Coronary artery (tissue), 2 donors: ENCODE results near the gene PCDH9.

Experiments
- DNase-seq: peaks from one replicate; pipeline ENCODE4 v3.0.0-alpha.2; 2017; ENCODE audit warnings: low spot score
- H3K27ac ChIP-seq, 2 donors: fragments of 200-600 bp; sonication (generic); one replicate each; pipeline ENCODE4 v1.5.1; 2016 to 2019
- H3K4me3 ChIP-seq: fragments of 200-600 bp; sonication (generic); 2 replicates; pipeline ENCODE4 v1.5.1; 2016; ENCODE audit warnings: mild to moderate bottlenecking, moderate library complexity
- TF ChIP-seq, protein P1 (sequence below): fragments of 200-600 bp; sonication (generic); IDR thresholded peaks from one replicate; pipeline ENCODE4 v1.5.1; 2019; ENCODE audit warnings: antibody characterized with exemption

Gene PCDH9

DNA sequence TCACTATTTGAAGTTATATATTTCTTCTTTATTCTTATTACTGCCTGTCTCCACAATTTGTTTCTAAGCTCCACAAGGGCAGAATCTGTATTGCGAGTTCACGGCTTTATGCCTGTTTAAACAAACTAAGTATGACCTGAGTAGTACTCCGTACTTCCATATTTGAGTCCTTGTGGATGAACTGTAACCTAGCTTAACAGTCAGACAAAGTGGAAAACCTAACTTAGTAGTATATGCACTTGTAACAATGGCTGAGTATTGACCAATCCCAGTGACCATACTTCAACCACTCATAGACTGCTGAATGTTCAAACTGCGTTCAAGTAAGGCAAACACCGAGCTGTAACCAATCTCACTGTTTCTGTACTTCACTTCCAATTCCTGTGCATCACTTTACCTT is 292.7 kb downstream of the PCDH9 start:
- TF ChIP-seq, protein P1, sequence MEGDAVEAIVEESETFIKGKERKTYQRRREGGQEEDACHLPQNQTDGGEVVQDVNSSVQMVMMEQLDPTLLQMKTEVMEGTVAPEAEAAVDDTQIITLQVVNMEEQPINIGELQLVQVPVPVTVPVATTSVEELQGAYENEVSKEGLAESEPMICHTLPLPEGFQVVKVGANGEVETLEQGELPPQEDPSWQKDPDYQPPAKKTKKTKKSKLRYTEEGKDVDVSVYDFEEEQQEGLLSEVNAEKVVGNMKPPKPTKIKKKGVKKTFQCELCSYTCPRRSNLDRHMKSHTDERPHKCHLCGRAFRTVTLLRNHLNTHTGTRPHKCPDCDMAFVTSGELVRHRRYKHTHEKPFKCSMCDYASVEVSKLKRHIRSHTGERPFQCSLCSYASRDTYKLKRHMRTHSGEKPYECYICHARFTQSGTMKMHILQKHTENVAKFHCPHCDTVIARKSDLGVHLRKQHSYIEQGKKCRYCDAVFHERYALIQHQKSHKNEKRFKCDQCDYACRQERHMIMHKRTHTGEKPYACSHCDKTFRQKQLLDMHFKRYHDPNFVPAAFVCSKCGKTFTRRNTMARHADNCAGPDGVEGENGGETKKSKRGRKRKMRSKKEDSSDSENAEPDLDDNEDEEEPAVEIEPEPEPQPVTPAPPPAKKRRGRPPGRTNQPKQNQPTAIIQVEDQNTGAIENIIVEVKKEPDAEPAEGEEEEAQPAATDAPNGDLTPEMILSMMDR = no peak
- Histone ChIP-seq H3K4me3 (no peak overlapping the region), H3K27ac (no peak overlapping the region)
- DNase-seq = no peak

DNA sequence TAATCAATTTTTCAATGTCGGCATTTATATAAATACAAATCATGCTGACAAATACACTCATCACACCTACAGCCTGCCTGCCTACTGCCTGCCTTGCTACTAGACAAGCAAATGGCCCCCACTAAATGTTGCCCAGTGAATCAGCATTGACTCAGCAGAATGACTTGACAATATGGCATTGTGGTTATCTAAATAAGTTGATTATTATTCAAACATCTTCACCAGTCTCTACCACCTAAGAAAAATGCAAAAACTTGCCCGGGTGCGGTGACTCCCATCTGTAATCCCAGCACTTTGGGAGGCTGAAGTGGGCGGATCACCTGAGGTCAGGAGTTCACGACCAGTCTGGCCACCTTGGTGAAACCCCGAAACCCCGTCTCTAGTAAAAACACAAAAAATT is 296.1 kb downstream of the PCDH9 start:
- no peak overlapping the region for H3K27ac ChIP-seq
- H3K4me3 ChIP-seq = no peak overlapping the region
- DNase-seq = no peak
- TF ChIP-seq, protein P1 = no peak

DNA sequence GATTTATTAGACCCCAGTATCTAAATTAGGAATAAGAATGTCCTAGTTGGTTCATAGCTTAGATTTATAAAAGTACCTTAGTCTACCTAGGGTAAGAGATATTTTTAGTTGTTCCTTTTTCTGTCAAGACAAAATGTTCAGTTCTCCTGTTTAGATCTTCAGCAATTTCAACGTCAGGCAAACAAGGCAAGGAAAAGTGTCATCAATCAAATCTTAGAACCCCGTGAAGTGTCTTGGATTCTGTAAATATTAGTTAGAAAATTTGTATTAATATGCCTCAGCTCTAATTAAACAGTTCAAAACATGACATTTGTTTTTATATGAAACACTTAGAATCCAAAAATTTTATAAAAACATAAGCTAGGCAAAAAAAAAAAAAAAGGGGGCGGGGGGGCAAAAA is 296.6 kb downstream of the PCDH9 start:
- TF ChIP-seq, protein P1 = no peak
- H3K27ac ChIP-seq = no peak overlapping the region
- no peak overlapping the region for H3K4me3 ChIP-seq
- DNase-seq = no peak

DNA sequence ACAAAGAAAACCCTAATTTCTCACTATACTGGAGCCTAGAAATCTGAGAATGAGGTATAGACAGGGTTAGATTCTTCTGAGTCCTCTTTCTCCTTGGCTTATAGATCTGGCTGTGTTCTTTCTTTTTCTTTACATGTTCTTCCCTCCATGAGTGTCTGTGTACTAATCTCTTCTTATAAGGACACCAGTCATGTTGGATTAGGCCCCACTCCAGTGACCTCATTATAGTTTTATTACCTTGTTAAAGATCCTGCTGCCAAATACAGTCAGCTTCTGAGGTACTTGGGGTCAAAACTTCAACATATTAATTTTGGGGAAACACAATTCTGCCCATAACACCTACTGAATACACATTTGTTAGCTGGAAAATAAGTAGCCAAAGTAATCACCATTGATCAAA is 302.6 kb downstream of the PCDH9 start:
- DNase-seq = no peak
- Histone ChIP-seq H3K4me3 (no peak overlapping the region), H3K27ac (no peak overlapping the region)
- TF ChIP-seq, protein P1 = no peak

DNA sequence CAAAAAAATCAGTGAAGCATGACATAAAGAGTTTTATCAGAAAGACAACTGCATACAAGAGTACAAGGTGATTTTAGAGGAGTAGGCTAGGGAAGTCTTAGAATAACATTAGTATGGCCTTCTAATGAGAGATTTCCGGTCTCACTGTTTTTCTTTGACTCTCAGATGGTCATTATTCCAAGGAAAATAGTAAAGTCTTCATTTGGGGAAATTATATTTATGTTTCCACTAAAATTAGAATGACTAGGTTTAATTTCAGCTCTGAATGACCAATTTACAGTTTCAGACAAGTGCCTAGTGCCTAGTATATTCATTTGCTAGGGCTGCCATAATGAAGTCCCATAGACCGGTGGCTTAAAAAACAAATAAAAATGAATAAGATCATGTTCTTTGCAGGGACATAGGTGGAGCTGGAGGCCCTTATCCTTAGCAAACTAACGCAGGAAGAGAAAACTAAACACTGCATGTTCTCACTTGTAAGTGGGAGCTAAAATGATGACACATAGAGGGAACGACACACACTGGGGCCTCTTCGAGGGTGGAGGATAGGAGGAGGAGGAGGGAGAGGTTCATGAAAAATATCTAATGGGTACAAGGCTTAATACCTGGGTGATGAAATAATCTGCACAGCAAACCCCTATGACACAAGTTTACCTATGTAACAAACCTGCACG is 303.1 kb downstream of the PCDH9 start:
- Histone ChIP-seq H3K27ac (no peak overlapping the region), H3K4me3 (no peak overlapping the region)
- DNase-seq = no peak
- TF ChIP-seq, protein P1 = no peak

DNA sequence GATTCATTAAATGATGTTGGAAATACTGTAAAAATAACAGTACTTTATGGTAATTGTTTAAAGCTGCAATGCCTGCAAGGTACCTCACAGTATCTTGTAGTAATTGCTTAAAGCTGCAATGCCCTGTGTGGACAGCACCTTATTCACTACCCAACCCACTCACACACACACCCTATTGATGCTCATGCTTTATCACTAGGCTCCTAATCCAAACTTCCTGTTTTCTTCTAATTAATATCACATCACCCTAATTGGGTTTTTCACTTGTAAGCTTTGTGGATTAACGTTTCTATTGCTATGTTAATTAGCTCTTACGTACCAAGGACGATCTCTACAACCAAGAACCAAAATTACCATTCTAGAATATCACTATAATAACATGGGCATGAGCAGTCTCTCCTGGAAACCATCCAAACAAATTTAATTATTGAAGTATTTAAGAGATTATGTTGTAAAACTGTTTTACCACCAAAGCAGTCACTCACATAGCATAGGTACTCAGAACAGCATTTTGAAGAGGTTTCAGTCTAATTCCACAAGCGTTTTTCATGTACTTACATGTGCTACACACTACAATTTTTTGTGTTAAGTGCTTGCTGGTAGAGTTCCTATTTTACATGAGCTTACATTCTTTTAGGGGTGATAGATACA is 303.8 kb downstream of the PCDH9 start:
- no peak for DNase-seq

More for the DNA sequence above, 303.8 kb downstream of the PCDH9 start:
- TF ChIP-seq, protein P1 = no peak
- Histone ChIP-seq H3K4me3 (no peak overlapping the region), H3K27ac (no peak overlapping the region)
